Colonic mucosa (tissue), 4 donors: Measurements from ENCODE around the gene EDIL3. TPM values are rescaled to one million over a fixed set of nuclear protein-coding genes. Genes with fewer than 3 reads are reported as not detected.

Source experiments
- DNase-seq: peaks from one replicate; pipeline ENCODE4 v3.0.0-alpha.2; 2020
- H3K27ac ChIP-seq: fragments of 200-600 bp; one replicate; pipeline ENCODE4 v1.8.0; 2021
- H3K27me3 ChIP-seq: fragments of 200-600 bp; one replicate; pipeline ENCODE4 v1.8.0; 2021
- H3K36me3 ChIP-seq: fragments of 200-600 bp; one replicate; pipeline ENCODE4 v1.8.0; 2021
- H3K4me1 ChIP-seq: fragments of 200-600 bp; one replicate; pipeline ENCODE4 v1.8.0; 2021; ENCODE audit warnings: mild to moderate bottlenecking
- H3K4me3 ChIP-seq: fragments of 200-600 bp; one replicate; pipeline ENCODE4 v1.8.0; 2021
- H3K9ac ChIP-seq, 2 donors: one replicate each; pipeline ENCODE4 v1.7.0; 2013; ENCODE audit warnings: control low read depth in 2 of 2, low read depth in 2 of 2, low read length in 2 of 2
- H3K9me3 ChIP-seq: fragments of 200-600 bp; one replicate; pipeline ENCODE4 v1.8.0; 2021
- intact Hi-C: fragments of 100-400 bp; cut with DNase I; formaldehyde crosslinking; loops from one replicate; pipeline ENCODE4 v1.14.1; 2022
- total RNA-seq, 2 donors: library from RNA; stranded (reverse); fragmentation: NEBNext Ultra II Directional in 1 of 2; extraction: Animal tissue kit (Norgen Biotek cat#: 25700) in 1 of 2; gene quantifications; one replicate each; pipeline ENCODE4 v1.2.1, GENCODE V29; 2021
- TF ChIP-seq, protein P1 (sequence below): fragments of 200-600 bp; IDR thresholded peaks from one replicate; pipeline ENCODE4 v1.8.0; 2022; ENCODE audit warnings: antibody characterized with exemption, mild to moderate bottlenecking
- donor health status: healthy.
- donor health status: DM: no; HTN: no; CAD: no.
- donor health status: DM: no; HTN: no; CAD: no.

Gene EDIL3
- total RNA-seq, 2 donors from 2014 or later: 23.6 to 27.5 TPM

DNA sequence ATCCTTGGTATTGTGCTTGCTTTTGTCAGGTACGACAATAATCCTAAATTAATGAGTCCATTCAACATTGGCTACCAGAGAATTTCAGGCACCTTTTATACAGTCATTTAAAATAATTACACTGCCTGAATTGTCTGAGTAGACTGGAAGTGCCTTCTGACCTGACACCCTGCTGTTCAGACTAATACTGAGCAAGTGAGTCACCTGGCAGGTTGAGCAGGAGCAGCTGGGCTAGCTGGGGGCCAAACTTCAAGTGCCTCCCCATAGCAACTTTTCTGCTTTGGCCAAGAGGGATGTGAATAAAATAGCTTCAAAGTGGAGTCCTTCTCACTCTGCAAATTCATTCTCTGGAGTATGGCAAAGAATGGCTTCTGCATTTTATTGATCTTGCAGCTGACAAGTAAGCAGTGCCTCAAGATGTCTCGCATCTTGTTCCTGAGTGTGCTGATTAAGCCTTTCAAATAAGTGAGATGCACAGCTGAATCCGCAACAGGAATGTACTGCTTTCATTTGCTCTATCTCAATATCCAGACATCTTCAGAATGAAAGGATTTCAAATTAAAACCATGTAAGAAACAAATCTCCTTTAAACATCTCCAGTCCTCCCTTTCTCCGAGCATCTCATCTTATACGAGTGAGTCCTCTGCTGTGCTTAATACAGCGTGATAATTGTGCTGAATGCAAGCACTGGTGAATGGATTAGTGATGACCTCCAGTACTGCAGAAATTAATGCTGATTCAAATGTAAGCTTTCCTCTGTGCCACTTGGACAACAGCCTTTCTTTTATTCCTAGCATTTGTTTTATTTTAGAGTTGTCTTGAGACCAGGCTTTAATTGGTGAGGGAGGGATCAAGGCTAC, 271.2 kb downstream of the EDIL3 start:
- no peaks in the 10 kb centered on the region for H3K36me3 ChIP-seq
- no peak for DNase-seq

GRCh38 chr5:84092738-84093137, 291.9 kb downstream of the EDIL3 start:
- Histone ChIP-seq H3K27ac (no peak overlapping the region), H3K9ac (no peak overlapping the region), H3K27me3 (no peaks in the 10 kb centered on the region), H3K36me3 (no peaks in the 10 kb centered on the region), H3K4me3 (no peak overlapping the region), H3K4me1 (no peaks in the 10 kb centered on the region), H3K9me3 (no peaks in the 10 kb centered on the region)
- intact Hi-C loops: no loop called here
- no peak for DNase-seq
- TF ChIP-seq, protein P1, sequence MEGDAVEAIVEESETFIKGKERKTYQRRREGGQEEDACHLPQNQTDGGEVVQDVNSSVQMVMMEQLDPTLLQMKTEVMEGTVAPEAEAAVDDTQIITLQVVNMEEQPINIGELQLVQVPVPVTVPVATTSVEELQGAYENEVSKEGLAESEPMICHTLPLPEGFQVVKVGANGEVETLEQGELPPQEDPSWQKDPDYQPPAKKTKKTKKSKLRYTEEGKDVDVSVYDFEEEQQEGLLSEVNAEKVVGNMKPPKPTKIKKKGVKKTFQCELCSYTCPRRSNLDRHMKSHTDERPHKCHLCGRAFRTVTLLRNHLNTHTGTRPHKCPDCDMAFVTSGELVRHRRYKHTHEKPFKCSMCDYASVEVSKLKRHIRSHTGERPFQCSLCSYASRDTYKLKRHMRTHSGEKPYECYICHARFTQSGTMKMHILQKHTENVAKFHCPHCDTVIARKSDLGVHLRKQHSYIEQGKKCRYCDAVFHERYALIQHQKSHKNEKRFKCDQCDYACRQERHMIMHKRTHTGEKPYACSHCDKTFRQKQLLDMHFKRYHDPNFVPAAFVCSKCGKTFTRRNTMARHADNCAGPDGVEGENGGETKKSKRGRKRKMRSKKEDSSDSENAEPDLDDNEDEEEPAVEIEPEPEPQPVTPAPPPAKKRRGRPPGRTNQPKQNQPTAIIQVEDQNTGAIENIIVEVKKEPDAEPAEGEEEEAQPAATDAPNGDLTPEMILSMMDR: no peak

More for the DNA sequence above, 271.2 kb downstream of the EDIL3 start:
- Histone ChIP-seq H3K4me3 (no peak overlapping the region), H3K9ac (no peak overlapping the region), H3K27me3 (no peaks in the 10 kb centered on the region), H3K9me3 (no peaks in the 10 kb centered on the region), H3K27ac (no peak overlapping the region), H3K4me1 (no peaks in the 10 kb centered on the region)
- intact Hi-C loops: no loop called here
- TF ChIP-seq, protein P1: no peak

GRCh38 chr5:84091127-84091799, 293.4 kb downstream of the EDIL3 start:
- H3K4me3 ChIP-seq: no peak overlapping the region
- DNase-seq: no peak
- H3K9ac ChIP-seq: no peak overlapping the region
- H3K27ac ChIP-seq: no peak overlapping the region
- no peaks in the 10 kb centered on the region for H3K9me3 ChIP-seq
- intact Hi-C loops: no loop called here
- H3K27me3 ChIP-seq: no peaks in the 10 kb centered on the region
- TF ChIP-seq, protein P1: no peak
- H3K36me3 ChIP-seq: no peaks in the 10 kb centered on the region
- H3K4me1 ChIP-seq: no peaks in the 10 kb centered on the region

DNA sequence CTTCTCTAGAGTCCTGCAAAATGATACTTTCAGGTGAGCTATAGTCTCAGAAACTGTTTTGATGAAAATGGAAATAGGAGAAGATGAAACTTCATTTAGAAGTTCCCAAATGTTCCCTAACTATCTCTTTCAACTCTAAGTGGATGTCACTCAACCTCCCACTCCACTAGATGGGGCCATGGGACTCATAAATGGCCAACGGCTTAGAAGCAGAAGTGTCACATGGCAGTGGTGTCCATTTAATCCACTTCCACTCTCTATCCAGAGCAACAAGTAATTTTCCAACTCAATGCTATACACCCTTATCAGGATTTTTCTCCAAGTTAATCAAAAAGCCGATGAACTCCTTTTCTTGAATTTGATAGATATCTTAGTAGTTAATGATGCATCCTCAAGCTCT, 295.7 kb downstream of the EDIL3 start:
- Histone ChIP-seq H3K27ac (no peak overlapping the region), H3K27me3 (no peaks in the 10 kb centered on the region), H3K4me1 (no peaks in the 10 kb centered on the region), H3K4me3 (no peak overlapping the region), H3K9me3 (no peaks in the 10 kb centered on the region), H3K36me3 (no peaks in the 10 kb centered on the region), H3K9ac (no peak overlapping the region)
- TF ChIP-seq, protein P1: no peak
- peak; percentile 29 for DNase-seq
- intact Hi-C loops: no loop called here

DNA sequence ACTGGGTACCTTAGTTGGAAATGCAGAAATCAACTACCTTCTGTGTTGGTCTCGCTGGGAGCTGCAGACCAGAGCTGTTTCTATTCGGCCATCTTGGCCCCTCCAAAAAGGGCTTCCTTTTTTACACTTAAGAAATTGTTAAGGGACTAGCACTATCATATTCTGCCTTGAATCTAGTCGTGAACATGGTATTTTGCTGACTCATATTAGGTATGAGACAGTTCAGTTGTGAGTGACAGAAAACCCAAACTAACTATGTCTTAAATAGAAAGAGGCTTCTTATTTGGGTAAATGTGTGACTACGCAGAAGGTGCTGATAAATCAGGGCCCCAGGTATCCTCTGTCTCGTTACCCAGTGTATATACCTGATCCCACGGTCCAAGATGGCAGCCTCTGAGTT, 298.2 kb downstream of the EDIL3 start:
- no peaks in the 10 kb centered on the region for H3K27me3 ChIP-seq
- H3K4me3 ChIP-seq: no peak overlapping the region
- no peak overlapping the region for H3K9ac ChIP-seq
- H3K36me3 ChIP-seq: no peaks in the 10 kb centered on the region
- no peak for DNase-seq
- intact Hi-C loops: no loop called here
- TF ChIP-seq, protein P1: no peak
- H3K27ac ChIP-seq: no peak overlapping the region
- no peaks in the 10 kb centered on the region for H3K9me3 ChIP-seq
- no peaks in the 10 kb centered on the region for H3K4me1 ChIP-seq
